GM21786 (cell line): ENCODE measurements around the gene MYL3.

ENCODE experiments used
- ATAC-seq: cut with Tn5 transposase; IDR thresholded peaks from one replicate; pipeline ENCODE4 v1.9.1; 2021; ENCODE audit not compliant: unreplicated experiment

The MYL3 gene

DNA sequence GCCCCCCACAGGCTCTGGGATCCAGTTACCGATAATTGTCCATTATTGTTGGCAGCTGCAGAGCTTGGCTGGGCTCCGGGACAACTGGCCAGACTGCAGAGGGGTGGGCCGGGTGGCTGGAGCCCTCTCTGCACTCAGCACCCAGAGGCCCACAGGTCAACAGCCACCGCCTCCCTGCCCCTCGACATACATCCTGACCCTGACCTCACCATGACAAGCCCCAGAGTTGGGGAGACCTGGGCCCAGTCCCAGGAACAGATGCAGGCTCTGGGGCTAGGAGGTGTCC is 36.7 kb upstream of the MYL3 start:
- ATAC-seq: no peak

DNA sequence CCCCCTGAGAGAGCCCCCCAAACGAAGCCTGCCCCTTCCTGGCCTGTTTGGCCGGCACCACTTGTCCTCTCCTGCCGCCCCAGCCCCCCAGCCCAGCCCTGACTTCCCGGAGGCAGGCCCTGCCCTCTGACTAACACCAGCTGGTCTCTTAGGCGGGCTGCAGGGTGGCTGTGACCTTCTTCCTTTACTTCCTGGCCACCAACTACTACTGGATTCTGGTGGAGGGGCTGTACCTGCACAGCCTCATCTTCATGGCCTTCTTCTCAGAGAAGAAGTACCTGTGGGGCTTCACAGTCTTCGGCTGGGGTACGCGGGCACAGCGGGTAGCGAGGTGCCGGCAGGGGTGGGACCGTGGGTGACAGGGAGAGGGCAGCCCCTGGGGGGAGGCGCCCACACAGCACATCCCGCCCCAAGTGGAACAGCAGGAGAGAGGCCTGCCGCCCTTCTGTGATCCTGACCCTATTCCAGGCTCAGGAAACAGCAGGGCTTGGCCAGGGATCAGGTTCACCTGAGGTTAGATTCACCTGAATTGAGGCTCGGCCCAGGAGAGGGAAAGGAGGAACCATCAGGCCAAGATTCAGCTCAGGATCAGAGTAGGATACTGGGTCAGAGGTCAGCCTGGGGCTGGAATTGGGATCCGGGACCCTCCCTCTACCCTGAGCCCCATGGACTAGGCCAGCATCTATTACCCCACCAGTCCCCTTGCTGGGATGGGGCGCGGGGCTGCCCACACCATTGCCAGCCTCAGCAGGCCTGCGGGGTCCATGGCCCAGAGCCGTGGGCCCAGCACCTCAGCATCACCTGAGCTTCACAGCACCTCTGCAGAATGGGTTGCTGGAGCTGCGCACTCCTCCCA is 36.1 kb upstream of the MYL3 start:
- ATAC-seq: no peak

- no peak for ATAC-seq
Observed at GRCh38 chr3:46898321-46899150, 35.3 kb upstream of the MYL3 start.

DNA sequence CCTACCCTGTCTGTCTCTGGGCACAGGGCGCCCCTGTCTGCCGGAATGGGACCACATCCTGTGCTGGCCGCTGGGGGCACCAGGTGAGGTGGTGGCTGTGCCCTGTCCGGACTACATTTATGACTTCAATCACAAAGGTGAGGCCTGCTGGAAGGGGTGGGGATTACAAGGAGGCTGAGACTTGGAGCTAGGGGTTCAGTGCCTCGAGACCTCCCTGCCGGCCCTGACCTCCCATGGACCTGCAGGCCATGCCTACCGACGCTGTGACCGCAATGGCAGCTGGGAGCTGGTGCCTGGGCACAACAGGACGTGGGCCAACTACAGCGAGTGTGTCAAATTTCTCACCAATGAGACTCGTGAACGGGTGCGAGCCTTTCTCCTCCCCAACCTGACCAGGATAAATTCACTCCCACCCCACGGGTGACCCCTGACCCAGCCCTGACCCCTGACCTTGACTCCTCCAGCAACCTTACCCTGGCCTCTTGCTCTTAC is 34.6 kb upstream of the MYL3 start:
- ATAC-seq: no peak

GRCh38 chr3:46897031-46897430 is 33.8 kb upstream of the MYL3 start:
- ATAC-seq: no peak

GRCh38 chr3:46896386-46896785 is 33.1 kb upstream of the MYL3 start:
- ATAC-seq: no peak

DNA sequence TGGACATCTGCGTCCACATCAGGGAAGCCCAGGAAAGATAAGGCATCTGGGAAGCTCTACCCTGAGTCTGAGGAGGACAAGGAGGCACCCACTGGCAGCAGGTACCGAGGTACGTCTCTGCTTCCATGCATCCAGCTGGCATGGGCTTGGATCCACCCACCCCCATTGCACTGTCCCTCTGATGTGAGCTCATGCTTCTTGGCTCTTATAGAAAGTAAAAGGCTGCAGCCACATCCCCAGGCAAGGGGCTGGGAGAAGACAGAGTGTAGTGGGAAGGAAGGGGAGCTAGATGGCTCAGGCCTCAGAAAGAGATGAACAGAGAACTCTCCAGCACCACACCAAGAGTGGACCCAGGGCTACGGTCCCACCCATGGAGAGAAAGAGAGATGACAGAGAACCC is 32.5 kb upstream of the MYL3 start:
- ATAC-seq: no peak

- ATAC-seq: no peak
Observed at GRCh38 chr3:46895204-46895660, 32.0 kb upstream of the MYL3 start.

DNA sequence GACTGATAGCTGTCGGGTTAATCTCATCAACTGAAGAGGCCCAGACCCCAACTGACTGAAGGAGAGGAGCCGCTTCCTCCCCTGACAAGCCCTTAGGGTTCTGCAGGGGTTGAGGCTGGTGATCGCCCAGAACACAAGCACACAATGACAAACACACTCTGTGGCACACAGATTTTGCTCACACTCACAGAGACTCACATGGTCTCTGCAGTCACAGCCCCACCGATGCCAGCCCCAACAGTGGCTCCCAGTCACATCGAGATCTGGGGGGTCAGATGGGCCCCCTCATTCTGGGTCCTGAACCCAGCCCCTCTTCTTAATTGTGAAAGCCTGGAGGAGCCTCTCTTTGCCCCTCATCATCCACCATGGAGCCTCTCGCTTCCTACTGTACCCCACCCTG is 31.0 kb upstream of the MYL3 start:
- ATAC-seq: no peak

- ATAC-seq: no peak
Observed at GRCh38 chr3:46893763-46894162, 30.5 kb upstream of the MYL3 start.

DNA sequence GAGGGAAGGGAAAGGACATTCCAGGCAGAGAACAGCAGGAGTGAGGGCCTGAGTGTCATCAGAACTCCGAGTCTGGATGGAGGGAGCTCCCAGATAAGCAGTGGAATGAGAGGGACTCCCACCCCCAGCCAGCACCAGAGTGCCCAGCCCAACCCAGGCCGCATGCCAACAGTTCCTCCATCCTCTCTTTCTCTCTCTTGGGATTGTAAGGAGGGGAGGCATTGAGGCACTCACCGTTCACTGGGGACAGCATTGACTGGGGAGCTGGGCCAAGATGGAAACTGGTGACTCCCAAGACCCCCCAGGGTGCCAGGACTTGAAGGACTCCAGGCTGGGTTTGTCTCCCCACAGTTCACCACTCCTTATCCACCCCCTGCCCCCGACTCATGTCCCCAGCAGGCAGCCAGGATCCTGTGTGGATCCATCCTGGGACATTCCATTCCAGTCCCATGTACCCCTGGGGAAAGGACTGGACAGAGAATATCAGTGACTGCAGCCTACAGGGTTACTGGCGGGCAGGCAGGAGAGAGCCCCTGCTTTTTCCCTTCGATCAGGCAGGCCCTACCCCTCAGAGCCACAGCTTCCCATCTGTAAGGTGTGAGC is 30.0 kb upstream of the MYL3 start:
- ATAC-seq: no peak

DNA sequence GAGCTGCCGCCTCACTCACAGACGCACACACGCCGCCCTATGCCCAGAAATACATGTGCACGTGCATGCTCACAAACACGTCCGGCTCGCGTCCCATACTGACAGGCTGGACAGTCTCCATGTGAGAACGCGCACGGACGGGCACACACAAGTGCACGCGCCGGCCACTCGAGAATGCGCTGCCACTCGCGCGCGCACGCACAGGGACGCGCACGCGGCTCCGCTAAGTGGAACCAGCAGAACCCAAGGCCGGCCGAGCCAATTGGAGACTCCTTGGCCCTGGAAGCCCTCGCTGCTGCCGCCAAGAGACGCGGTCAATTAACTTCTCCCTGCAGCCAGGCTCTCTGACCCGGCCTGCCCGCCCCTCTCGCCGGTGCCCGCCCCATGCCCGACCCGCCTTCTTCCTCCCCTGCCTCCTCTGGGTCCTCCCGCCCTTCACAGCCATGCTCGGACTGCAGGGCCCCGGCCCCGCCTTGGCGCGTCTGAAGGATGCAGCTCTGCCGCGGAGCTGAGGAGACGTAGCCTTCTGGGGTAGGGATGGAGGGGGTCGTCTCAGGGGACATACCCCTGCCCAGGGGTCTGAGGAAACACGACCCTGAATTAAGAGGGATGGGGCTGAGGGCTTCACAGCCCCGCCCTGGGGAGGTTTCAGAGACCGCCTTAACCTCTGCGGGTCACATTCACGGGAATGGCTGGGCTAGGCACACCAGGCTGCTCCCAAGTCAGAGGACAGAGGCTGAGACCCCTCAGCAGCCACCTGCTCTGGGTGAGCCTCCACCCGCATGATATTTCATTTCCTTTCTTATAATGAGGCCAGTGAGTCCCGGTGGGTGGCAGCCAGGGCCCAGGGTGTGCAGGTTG is 29.3 kb upstream of the MYL3 start:
- ATAC-seq: no peak

- ATAC-seq: no peak
Observed at GRCh38 chr3:46891132-46891531, 27.9 kb upstream of the MYL3 start.

GRCh38 chr3:46890132-46890531 is 26.9 kb upstream of the MYL3 start:
- no peak for ATAC-seq

DNA sequence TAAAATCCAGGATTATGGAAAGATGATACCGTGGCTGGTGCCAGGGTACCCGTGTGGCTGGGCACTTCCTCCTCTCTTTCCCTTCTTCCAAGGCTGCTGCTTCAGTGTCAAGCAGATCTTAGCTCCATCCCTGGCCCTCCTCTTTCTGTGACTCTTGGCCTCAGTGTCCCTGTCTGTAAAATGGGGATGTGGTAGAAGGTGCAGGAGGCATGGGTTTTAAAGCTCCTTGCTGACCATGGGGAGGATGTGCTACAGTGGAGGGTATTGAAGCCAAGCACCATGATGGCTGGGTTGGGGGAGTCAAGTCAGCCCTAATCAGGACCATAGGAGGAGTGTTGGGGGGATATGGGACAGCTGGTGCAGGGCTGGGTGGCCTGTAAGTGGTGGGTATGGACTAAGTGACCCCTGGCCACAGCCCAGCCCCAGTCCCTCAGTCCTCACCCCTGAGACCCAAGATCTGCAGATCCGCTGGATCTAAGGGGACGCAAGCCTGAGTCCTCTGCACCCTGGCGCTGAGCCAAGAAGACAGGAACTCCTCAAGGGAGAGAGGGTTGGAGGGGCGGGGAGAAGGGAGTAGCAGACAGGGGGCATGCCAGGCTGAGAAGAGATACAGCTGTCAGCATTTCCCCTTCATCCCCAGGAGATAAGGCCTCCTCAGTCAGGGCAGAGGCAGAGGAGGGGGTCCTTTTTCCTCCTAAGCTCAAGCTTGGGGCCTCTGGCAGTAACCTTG is 26.3 kb upstream of the MYL3 start:
- no peak for ATAC-seq

DNA sequence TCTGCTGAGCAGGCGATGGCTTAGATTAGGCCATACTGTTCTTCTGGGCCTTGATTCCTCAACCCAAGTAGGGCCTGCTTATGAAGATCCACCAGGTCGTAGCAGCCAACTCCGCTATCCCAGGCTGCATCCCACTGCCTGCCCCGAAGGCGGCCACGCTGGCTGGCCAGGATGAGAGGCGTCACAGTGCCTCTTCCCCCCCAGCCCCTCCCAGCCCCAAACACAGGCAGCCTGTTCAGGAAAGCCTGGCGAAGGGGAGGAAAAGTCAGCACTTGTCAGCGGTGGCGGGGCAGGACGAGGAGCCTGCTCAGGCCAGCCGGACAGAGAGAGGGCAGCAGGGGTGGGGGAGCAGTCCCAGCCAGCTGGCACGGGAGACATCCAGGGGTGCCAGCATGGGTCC is 25.5 kb upstream of the MYL3 start:
- no peak for ATAC-seq

DNA sequence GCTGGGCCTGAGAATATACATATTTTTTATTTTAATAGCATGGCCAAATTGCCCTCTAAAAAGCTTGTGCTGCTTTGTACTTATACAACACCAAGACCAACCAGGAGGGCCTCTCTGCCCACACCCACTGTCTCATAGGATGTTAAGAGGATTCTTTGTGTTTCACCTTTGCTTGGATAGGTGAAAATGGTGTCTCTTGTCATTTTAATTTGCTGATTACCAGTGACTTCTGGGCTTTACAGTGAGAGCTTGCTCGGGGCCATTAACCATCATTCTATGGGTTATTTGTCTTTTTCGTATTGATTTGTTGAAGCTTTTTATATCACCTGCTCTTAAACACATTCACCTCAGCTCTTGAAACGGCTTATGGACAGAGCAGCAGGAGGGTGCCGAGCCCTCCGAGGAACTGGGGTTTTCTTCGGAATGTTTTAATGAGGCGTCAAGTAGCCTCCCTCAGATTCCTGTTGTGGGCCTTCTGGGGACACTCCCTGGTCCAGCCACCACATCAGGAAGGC is 24.8 kb upstream of the MYL3 start:
- ATAC-seq: no peak

GRCh38 chr3:46885612-46886011 is 22.4 kb upstream of the MYL3 start:
- ATAC-seq: no peak

GRCh38 chr3:46884929-46885328 is 21.7 kb upstream of the MYL3 start:
- no peak for ATAC-seq

DNA sequence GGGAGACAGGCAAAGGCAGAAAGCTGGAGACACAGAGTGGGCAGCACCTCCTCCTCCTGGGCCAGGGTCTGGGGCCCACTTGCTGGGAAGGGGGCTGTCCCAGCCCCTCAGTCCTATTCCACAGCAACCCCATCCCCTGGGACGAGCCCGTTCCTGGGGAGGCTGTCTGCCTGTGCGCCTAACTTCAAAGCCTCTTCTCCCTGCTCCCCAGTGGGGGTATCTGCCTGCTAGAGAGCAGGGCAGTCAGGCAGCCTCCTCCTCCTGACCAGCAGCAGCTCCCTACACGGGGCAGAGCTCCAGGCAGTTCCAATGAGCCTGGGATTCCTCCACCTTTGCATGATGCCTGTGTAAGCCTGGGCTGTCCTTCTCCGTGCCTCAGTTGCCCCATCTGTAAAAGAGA is 21.2 kb upstream of the MYL3 start:
- ATAC-seq: no peak
